ENCODE measurements around the gene C10orf120. TPM values are rescaled to one million over a fixed set of nuclear protein-coding genes. Genes with fewer than 3 reads are reported as not detected.
A peak's percentile ranks its signal among the peaks of the same experiment; 100 is the strongest.

C10orf120 gene
- total and polyA plus RNA-seq, 8 donors: not detected

DNA sequence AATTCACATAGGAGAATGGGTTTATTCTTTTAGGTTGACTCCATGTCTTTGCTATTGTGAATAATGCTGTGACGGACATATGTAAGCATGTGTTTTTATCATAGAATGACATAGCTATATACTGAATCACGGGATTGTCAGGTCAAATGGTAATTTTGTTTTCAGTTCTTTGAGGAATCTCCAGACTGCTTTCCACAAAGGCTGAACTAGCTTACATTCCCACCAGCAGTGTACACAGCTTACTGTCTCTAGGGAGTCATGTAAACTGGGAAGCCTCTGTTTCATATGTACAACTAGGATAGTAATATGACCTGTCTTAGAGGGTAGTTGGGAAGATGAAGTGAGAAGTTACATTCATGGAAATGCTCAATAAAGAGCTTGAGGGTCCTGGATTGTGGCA is 6.8 kb upstream of the C10orf120 start:
- WGBS, 5 donors: 86 to 92% (median 88%) methylated on average over 2 of the region's 2 CpGs
- Histone ChIP-seq H3K9me3 (no peaks in the 10 kb centered on the region), H3K27ac (no peak overlapping the region), H3K4me1 (peaks cover 0 to 19% (median 7%) of the 10 kb centered on the region in 4 donors), H3K36me3 (no peaks in the 10 kb centered on the region), H3K27me3 (peaks cover 0 to 23% (median 3%) of the 10 kb centered on the region in 3 donors), H3K4me3 (no peak overlapping the region)
- DNase-seq: no peak
- intact Hi-C loops (cut with DNase I; ENCODE audit: low total_unique reads): no loop called here
- TF ChIP-seq, protein P1, sequence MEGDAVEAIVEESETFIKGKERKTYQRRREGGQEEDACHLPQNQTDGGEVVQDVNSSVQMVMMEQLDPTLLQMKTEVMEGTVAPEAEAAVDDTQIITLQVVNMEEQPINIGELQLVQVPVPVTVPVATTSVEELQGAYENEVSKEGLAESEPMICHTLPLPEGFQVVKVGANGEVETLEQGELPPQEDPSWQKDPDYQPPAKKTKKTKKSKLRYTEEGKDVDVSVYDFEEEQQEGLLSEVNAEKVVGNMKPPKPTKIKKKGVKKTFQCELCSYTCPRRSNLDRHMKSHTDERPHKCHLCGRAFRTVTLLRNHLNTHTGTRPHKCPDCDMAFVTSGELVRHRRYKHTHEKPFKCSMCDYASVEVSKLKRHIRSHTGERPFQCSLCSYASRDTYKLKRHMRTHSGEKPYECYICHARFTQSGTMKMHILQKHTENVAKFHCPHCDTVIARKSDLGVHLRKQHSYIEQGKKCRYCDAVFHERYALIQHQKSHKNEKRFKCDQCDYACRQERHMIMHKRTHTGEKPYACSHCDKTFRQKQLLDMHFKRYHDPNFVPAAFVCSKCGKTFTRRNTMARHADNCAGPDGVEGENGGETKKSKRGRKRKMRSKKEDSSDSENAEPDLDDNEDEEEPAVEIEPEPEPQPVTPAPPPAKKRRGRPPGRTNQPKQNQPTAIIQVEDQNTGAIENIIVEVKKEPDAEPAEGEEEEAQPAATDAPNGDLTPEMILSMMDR (IDR thresholded peaks at IDR 0.05): no peak
- no peak for TF ChIP-seq EP300 (IDR thresholded peaks at IDR 0.05)
- no peak for TF ChIP-seq POLR2A (IDR thresholded peaks at IDR 0.05)
- TF ChIP-seq POLR2AphosphoS5 (IDR thresholded peaks at IDR 0.05): no peak

DNA sequence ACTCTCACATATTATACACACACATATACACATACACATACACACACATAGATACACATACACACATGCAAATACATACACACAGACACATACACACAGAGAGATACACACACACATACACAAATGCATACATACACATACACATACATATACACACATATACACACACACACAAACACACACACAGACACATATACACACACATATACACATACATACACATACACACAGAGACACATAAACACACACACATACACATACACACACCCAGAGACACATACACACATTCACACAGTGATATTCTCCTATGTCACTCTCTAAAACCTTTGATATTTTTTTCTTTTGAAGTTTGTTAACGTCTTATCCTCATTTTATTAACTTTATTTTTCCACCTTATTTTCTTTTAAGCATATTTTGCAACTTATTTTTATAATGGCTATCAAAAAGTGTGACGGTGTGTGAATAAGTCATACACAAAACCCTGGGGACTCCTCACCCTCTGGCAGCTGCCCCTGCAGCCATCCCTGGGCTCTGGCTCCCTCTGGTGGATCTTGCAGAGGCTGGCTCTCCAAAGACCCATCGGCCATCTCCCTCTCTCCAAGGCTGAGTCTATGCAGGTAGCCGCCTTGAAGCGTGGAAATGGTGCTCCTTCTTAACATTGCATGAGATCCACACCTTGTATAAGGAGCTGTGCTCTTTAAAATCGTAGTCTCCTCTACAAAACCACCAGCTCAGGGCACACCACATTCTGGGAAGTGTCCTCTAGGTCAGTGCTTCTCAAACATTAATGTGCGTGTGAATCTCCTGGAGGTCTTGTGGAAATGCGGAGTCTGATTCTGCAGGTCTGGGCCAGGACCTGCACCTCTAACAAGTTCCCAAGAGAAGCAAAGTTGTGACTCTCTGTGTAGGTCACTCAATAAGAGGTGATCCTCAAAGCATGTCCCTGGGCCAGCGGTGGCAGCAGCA is 4.1 kb upstream of the C10orf120 start:
- DNase-seq: peak; percentile 69 to 84
- Histone ChIP-seq H3K9me3 (no peaks in the 10 kb centered on the region), H3K27me3 (peaks cover 0 to 23% (median 3%) of the 10 kb centered on the region in 3 donors), H3K4me1 (no peaks in the 10 kb centered on the region), H3K4me3 (no peak overlapping the region), H3K27ac (no peak overlapping the region), H3K36me3 (no peaks in the 10 kb centered on the region)
- intact Hi-C loops (cut with DNase I; ENCODE audit: low total_unique reads): no loop called here
- TF ChIP-seq EP300 (IDR thresholded peaks at IDR 0.05): no peak
- TF ChIP-seq, protein P1 (IDR thresholded peaks at IDR 0.05): peak in 5 of 7 experiments; percentile 26 to 70 (median 62)
- WGBS, 5 donors: 36 to 44% (median 40%) methylated on average over 9 of the region's 9 CpGs

DNA sequence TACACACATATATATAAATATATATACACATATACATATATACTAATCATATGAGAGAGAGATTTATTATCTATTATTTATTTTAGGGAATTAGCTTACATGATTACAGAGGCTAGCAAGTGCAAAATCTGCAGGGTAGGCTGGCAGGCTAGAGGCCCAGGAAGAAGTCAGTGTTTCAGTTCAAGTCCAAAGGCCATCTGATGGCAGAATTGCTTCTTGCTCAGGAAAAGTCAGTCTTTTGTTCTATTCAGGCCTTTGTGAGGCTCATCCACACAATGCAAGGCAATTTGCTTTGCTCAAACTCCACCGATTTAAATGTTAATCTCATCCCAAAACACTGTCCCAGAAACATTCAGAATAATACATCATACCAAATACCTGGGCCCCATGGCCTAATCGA is 2.6 kb upstream of the C10orf120 start:
- intact Hi-C loops (cut with DNase I; ENCODE audit: low total_unique reads): no loop called here
- WGBS, 5 donors: 60 to 79% (median 75%) methylated on average over 2 of the region's 2 CpGs
- TF ChIP-seq, protein P1 (IDR thresholded peaks at IDR 0.05): no peak
- TF ChIP-seq EP300 (IDR thresholded peaks at IDR 0.05) (no peak), POLR2A (IDR thresholded peaks at IDR 0.05) (no peak), POLR2AphosphoS5 (IDR thresholded peaks at IDR 0.05) (no peak)

DNA sequence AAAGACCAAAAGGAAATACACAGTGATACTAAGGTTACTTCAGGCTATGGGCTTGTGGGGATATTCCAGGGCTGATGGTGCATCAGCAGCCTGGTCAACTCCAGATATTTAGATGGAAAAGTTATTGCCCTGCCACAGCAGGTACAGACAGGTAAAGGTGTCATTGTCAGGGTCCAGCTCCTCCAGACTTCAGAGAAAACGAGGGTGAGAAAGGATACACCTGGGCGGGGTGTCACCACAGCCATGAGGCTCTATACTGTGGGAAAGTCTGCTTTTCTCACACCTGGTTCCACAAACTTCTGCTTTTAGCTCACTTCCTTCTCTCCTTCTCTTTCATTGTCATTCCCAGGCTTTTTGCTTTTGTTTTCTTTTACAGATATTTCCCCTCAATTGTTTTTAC is 2.0 kb upstream of the C10orf120 start:
- Histone ChIP-seq H3K4me1 (no peaks in the 10 kb centered on the region), H3K27me3 (peaks cover 0 to 12% (median 0%) of the 10 kb centered on the region in 3 donors), H3K36me3 (no peaks in the 10 kb centered on the region), H3K4me3 (no peak overlapping the region), H3K27ac (no peak overlapping the region), H3K9me3 (no peaks in the 10 kb centered on the region)
- intact Hi-C loops (cut with DNase I; ENCODE audit: low total_unique reads): no loop called here
- DNase-seq: peak in 1 of 2 donors; percentile 41
- WGBS, 5 donors: 59 to 64% (median 59%) methylated on average over 2 of the region's 2 CpGs
- TF ChIP-seq, protein P1 (IDR thresholded peaks at IDR 0.05): no peak
- no peak for TF ChIP-seq EP300 (IDR thresholded peaks at IDR 0.05)
- no peak for TF ChIP-seq POLR2AphosphoS5 (IDR thresholded peaks at IDR 0.05)
- no peak for TF ChIP-seq POLR2A (IDR thresholded peaks at IDR 0.05)

More for the DNA sequence above, 2.6 kb upstream of the C10orf120 start:
- no peaks in the 10 kb centered on the region for H3K9me3 ChIP-seq
- DNase-seq: peak in 1 of 2 donors; percentile 17
- no peaks in the 10 kb centered on the region for H3K4me1 ChIP-seq
- no peaks in the 10 kb centered on the region for H3K36me3 ChIP-seq
- H3K4me3 ChIP-seq: no peak overlapping the region
- no peak overlapping the region for H3K27ac ChIP-seq
- peaks cover 0 to 12% (median 0%) of the 10 kb centered on the region in 3 donors for H3K27me3 ChIP-seq
